Thoracic aorta (tissue), 2 donors: ENCODE measurements around the gene POLR2M. TPM values are rescaled to one million over a fixed set of nuclear protein-coding genes. Genes with fewer than 3 reads are reported as not detected.
A peak's percentile ranks its signal among the peaks of the same experiment; 100 is the strongest.

Source experiments
- ATAC-seq: fragments of 150-250 bp; one replicate; pipeline ENCODE4 v1.8.0; 2017; ENCODE audit warnings: low read depth; ENCODE audit not compliant: insufficient number of reproducible peaks, low FRiP score
- DNase-seq: peaks from one replicate; pipeline ENCODE4 v3.0.0-alpha.2; 2020; ENCODE audit warnings: low spot score
- H3K27ac ChIP-seq, 2 donors: fragments of 200-600 bp; sonication (generic); 1 replicate in 1 of 2; 2 replicates in 1 of 2; pipeline ENCODE4 v1.5.1; 2016; ENCODE audit warnings: mild to moderate bottlenecking in 2 of 2, moderate library complexity in 2 of 2
- H3K27me3 ChIP-seq: fragments of 200-600 bp; sonication (generic); replicated peaks from 2 replicates; pipeline ENCODE4 v1.6.0; 2016; ENCODE audit warnings: mild to moderate bottlenecking; ENCODE audit not compliant: insufficient read depth
- H3K36me3 ChIP-seq: fragments of 200-600 bp; sonication (generic); one replicate; pipeline ENCODE4 v1.5.1; 2016
- H3K4me1 ChIP-seq, 2 donors: fragments of 200-600 bp; sonication (generic); 1 replicate in 1 of 2; 2 replicates in 1 of 2; pipeline versions ENCODE4 v1.5.1 to v1.6.0; 2016; ENCODE audit warnings: low read depth in 2 of 2, mild to moderate bottlenecking in 1 of 2; ENCODE audit not compliant: control insufficient read depth in 1 of 2
- H3K4me3 ChIP-seq: fragments of 200-600 bp; sonication (generic); 2 replicates; pipeline ENCODE4 v1.5.1; 2016; ENCODE audit warnings: mild to moderate bottlenecking
- H3K9me3 ChIP-seq: fragments of 200-600 bp; sonication (generic); 2 replicates; pipeline ENCODE4 v1.5.1; 2016
- CTCF ChIP-seq: fragments of 200-600 bp; sonication (generic); IDR thresholded peaks from one replicate; pipeline ENCODE4 v1.5.1; 2019; ENCODE audit warnings: antibody characterized with exemption
- total RNA-seq, 2 donors: library from RNA; depleted of rRNA; stranded (reverse); fragments of >200 nt; gene quantifications; one replicate each; pipeline versions ENCODE4 v1.1.0 to v1.2.3, GENCODE V29; 2016

Gene POLR2M
- total RNA-seq, 2 donors from 2014 or later = 90.2 to 199 TPM

- Histone ChIP-seq H3K27ac (no peak overlapping the region), H3K9me3 (no peaks in the 10 kb centered on the region), H3K4me1 (peaks cover 3 to 14% of the 10 kb centered on the region in 2 donors), H3K27me3 (no peaks in the 10 kb centered on the region), H3K4me3 (no peak overlapping the region), H3K36me3 (no peaks in the 10 kb centered on the region)
- DNase-seq (no peak), ATAC-seq (no peak)
- no peak for TF ChIP-seq CTCF
These were observed 41.3 kb upstream of the POLR2M start for GRCh38 chr15:57665194-57665593.

- no peak for DNase-seq
- Histone ChIP-seq H3K4me3 (no peak overlapping the region), H3K36me3 (no peaks in the 10 kb centered on the region), H3K27me3 (no peaks in the 10 kb centered on the region), H3K27ac (no peak overlapping the region), H3K4me1 (peaks cover 3 to 14% of the 10 kb centered on the region in 2 donors), H3K9me3 (no peaks in the 10 kb centered on the region)
- no peak for ATAC-seq
- TF ChIP-seq CTCF = no peak
These were observed 40.6 kb upstream of the POLR2M start for GRCh38 chr15:57665939-57666338.

- ATAC-seq (peak; percentile 84), DNase-seq (no peak)
- Histone ChIP-seq H3K9me3 (no peaks in the 10 kb centered on the region), H3K4me1 (peaks cover 3 to 14% of the 10 kb centered on the region in 2 donors), H3K4me3 (no peak overlapping the region), H3K27ac (no peak overlapping the region), H3K27me3 (no peaks in the 10 kb centered on the region), H3K36me3 (no peaks in the 10 kb centered on the region)
- peak; percentile 49 for TF ChIP-seq CTCF
These were observed 39.2 kb upstream of the POLR2M start for GRCh38 chr15:57667171-57667849.

- Histone ChIP-seq H3K4me3 (no peak overlapping the region), H3K27ac (no peak overlapping the region), H3K36me3 (no peaks in the 10 kb centered on the region), H3K9me3 (no peaks in the 10 kb centered on the region), H3K27me3 (no peaks in the 10 kb centered on the region), H3K4me1 (peaks cover 3 to 14% of the 10 kb centered on the region in 2 donors)
- DNase-seq = no peak
- TF ChIP-seq CTCF = no peak
- no peak for ATAC-seq
These were observed 38.5 kb upstream of the POLR2M start for GRCh38 chr15:57668016-57668415.

GRCh38 chr15:57671636-57672035 lies 34.9 kb upstream of the POLR2M start:
- no peak for DNase-seq
- Histone ChIP-seq H3K9me3 (no peaks in the 10 kb centered on the region), H3K4me1 (peaks cover 3 to 14% of the 10 kb centered on the region in 2 donors), H3K36me3 (no peaks in the 10 kb centered on the region), H3K4me3 (no peak overlapping the region), H3K27ac (no peak overlapping the region), H3K27me3 (no peaks in the 10 kb centered on the region)
- TF ChIP-seq CTCF = no peak
- no peak for ATAC-seq
